ENCODE data around the gene FOXL2.

- no peak for TF ChIP-seq CTCF (IDR thresholded peaks at IDR 0.05; ENCODE audit: low read depth, low read length)
- TF ChIP-seq EZH2phosphoT487 (IDR thresholded peaks at IDR 0.05; ENCODE audit: low read depth): no peak
Observed at GRCh38 chr3:138907539-138907938, 39.4 kb downstream of the FOXL2 start.

Data from OCI-LY3 (cell line).